GM23248 (cell line): Measurements from ENCODE around the gene ADAMTSL4. TPM values are rescaled to one million over a fixed set of nuclear protein-coding genes. Genes with fewer than 3 reads are reported as not detected.
A peak's percentile ranks its signal among the peaks of the same experiment; 100 is the strongest.

ENCODE experiments used
- DNase-seq: peaks from one replicate; pipeline ENCODE4 v3.0.0-alpha.2; 2015
- H2AFZ ChIP-seq: fragments of 200-600 bp; sonication (generic); 2 replicates; pipeline ENCODE4 v1.6.1; 2016; ENCODE audit warnings: antibody characterized with exemption
- H3F3A ChIP-seq: fragments of 200-600 bp; sonication (generic); 2 replicates; pipeline ENCODE4 v1.6.1; 2016; ENCODE audit warnings: mild to moderate bottlenecking, antibody characterized with exemption, mixed run types; ENCODE audit not compliant: insufficient read depth
- H3K27ac ChIP-seq: fragments of 200-600 bp; sonication (generic); 2 replicates; pipeline ENCODE4 v1.5.1; 2016; ENCODE audit warnings: mild to moderate bottlenecking
- H3K27me3 ChIP-seq: fragments of 200-600 bp; sonication (generic); replicated peaks from 2 replicates; pipeline ENCODE4 v1.6.1; 2016; ENCODE audit warnings: mild to moderate bottlenecking; ENCODE audit not compliant: insufficient read depth
- H3K36me3 ChIP-seq: fragments of 200-600 bp; sonication (generic); 2 replicates; pipeline ENCODE4 v1.6.1; 2016; ENCODE audit warnings: low read depth, mild to moderate bottlenecking
- H3K4me1 ChIP-seq: fragments of 200-600 bp; sonication (generic); 2 replicates; pipeline ENCODE4 v1.6.1; 2016; ENCODE audit warnings: mild to moderate bottlenecking; ENCODE audit not compliant: insufficient read depth
- H3K4me2 ChIP-seq: fragments of 200-600 bp; sonication (generic); one replicate; pipeline ENCODE4 v1.6.1; 2016; ENCODE audit warnings: mild to moderate bottlenecking; ENCODE audit not compliant: unreplicated experiment
- H3K4me3 ChIP-seq: fragments of 200-600 bp; sonication (generic); 2 replicates; pipeline ENCODE4 v1.5.1; 2016; ENCODE audit warnings: mild to moderate bottlenecking
- H3K79me2 ChIP-seq: fragments of 200-600 bp; sonication (generic); 2 replicates; pipeline ENCODE4 v1.6.1; 2016; ENCODE audit warnings: mild to moderate bottlenecking; ENCODE audit not compliant: insufficient read depth
- H3K9ac ChIP-seq: fragments of 200-600 bp; sonication (generic); 2 replicates; pipeline ENCODE4 v1.6.1; 2016; ENCODE audit warnings: mild to moderate bottlenecking
- H3K9me2 ChIP-seq: fragments of 200-600 bp; sonication (generic); 2 replicates; pipeline ENCODE4 v1.6.1; 2016; ENCODE audit warnings: mixed run types, mild to moderate bottlenecking, moderate library complexity; ENCODE audit not compliant: insufficient read depth
- H3K9me3 ChIP-seq: fragments of 200-600 bp; sonication (generic); one replicate; pipeline ENCODE4 v1.6.1; 2017; ENCODE audit warnings: low read depth
- H4K20me1 ChIP-seq: fragments of 200-600 bp; sonication (generic); 2 replicates; pipeline ENCODE4 v1.6.0; 2016; ENCODE audit not compliant: insufficient read depth
- EZH2 ChIP-seq: fragments of 200-600 bp; sonication (generic); IDR thresholded peaks from 2 replicates; pipeline ENCODE4 v1.6.1; 2018; ENCODE audit warnings: antibody characterized with exemption, mild to moderate bottlenecking; ENCODE audit not compliant: insufficient read depth, poor library complexity, severe bottlenecking
- EZH2phosphoT487 ChIP-seq: fragments of 200-600 bp; sonication (generic); IDR thresholded peaks from 2 replicates; pipeline ENCODE4 v1.6.1; 2018; ENCODE audit warnings: antibody characterized with exemption, moderate library complexity, mild to moderate bottlenecking, low read depth; ENCODE audit not compliant: insufficient read depth
- WGBS, 2 experiments: methylation state at CpG; one replicate each; pipeline ENCODE4 v1.1.6; 2015 to 2017; ENCODE audit warnings: low lambda C conversion rate in 2 of 2, low coverage in 1 of 2; ENCODE audit errors: missing lambda C conversion rate in 2 of 2; 5-methylcytosine and 5-hydroxymethylcytosine counted together
- in situ Hi-C: fragments of 300-500 bp; cut with MboI; formaldehyde crosslinking; loops from 2 replicates; pipeline ENCODE4 v1.15.0; 2020
- polyA plus RNA-seq: library from polyadenylated mRNA; unstranded; fragments of >200 nt; fragmentation: Nextera tagmentation; extraction: Ambion mirVana; gene quantifications from 2 replicates; pipeline ENCODE4 v1.2.1, GENCODE V29; 2016
- total RNA-seq: library from RNA; depleted of rRNA; stranded (reverse); fragments of >200 nt; shearing (Covaris generic); gene quantifications from 2 replicates; pipeline ENCODE4 v1.2.3, GENCODE V29; 2014

The ADAMTSL4 gene
- total and polyA plus RNA-seq, 2 experiments from 2014 or later: 27.6 to 45.4 TPM

DNA sequence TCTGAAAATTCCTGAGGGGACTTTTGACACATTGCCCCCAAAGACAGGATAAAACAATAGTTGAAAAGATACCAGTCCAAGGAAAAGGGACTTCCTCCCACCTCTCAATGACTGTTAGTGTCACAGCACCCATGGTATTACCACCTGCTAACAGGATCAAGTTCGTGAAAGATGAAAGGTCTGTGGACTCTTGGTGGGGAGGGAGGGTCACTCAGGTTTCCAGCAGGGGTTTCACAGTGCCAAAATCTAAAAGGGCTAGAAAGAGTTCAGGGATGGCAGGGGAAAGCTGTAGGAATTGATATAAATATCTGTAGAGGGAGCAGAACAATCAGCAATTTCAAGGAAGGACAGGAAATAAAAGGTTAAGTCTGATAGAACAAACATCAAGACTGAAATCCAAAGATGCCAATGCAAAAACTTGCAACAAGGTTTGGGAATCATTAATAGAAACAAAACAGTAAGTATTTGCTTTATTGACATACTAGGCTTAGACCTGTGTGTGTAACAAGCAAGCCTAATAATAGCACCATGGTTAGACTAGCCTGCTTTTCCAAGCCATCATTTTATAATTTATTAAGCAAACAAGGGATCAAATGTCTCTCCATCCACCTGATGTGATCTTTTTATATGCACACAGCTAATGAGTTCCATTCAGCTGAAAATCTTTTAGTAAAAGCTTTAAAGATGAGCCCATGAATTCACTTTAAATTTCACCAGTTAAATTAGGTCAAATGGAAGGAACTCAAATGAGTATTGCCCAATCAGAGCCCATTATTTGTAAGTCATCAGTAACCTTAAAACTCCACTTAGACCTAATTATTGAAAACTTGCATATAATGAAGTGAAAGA is 26.5 kb downstream of the ADAMTSL4 start:
- DNase-seq: peak; percentile 62
- Histone ChIP-seq H2AFZ (no peak overlapping the region), H3K36me3 (peaks cover 74% of the 10 kb centered on the region), H3K4me3 (peak overlapping the region; percentile 98), H3F3A (peaks cover 88% of the 10 kb centered on the region), H3K4me2 (peak overlapping the region; percentile 98), H3K9ac (peak overlapping the region; percentile 99), H4K20me1 (peaks cover 32% of the 10 kb centered on the region; the same call in 1 of the 2 replicates), H3K27me3 (no peaks in the 10 kb centered on the region), H3K79me2 (peaks cover 95% of the 10 kb centered on the region), H3K9me2 (no peaks in the 10 kb centered on the region), H3K9me3 (no peaks in the 10 kb centered on the region), H3K27ac (peak overlapping the region; percentile 100), H3K4me1 (peaks cover 52% of the 10 kb centered on the region)
- in situ Hi-C loops: no loop called here
- TF ChIP-seq EZH2 (no peak), EZH2phosphoT487 (no peak)
- 0 to 5% methylated on average over 1 of the region's 1 CpG for WGBS, 2 experiments

DNA sequence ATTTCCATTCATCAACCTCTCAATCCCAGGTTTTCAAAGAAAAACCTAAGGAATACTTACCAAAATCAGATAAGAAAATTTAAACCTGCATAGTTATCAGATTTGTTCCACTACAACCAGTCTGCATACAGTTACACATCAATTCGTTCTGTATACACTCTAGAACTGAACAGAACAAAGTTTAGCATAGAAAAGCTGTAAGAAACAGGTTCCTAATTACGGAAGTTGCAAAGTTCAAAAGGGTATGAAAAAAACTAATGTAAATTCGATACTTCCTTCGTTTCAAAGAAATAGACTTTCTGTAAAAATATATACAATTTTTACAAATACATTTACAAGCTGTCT is 27.1 kb downstream of the ADAMTSL4 start:
- H3K4me2 ChIP-seq: peak overlapping the region; percentile 98
- TF ChIP-seq EZH2phosphoT487: no peak
- no peak for TF ChIP-seq EZH2
- no peaks in the 10 kb centered on the region for H3K27me3 ChIP-seq
- peak overlapping the region; percentile 99 for H3K9ac ChIP-seq
- H3K4me1 ChIP-seq: peaks cover 46% of the 10 kb centered on the region
- no peaks in the 10 kb centered on the region for H3K9me2 ChIP-seq
- H3K4me3 ChIP-seq: peak overlapping the region; percentile 98
- H3K36me3 ChIP-seq: peaks cover 69% of the 10 kb centered on the region
- H3K79me2 ChIP-seq: peaks cover 94% of the 10 kb centered on the region
- WGBS, 2 experiments: 0 to 3% methylated on average over 4 of the region's 4 CpGs
- H3F3A ChIP-seq: peaks cover 82% of the 10 kb centered on the region
- H2AFZ ChIP-seq: no peak overlapping the region
- peaks cover 32% of the 10 kb centered on the region; the same call in 1 of the 2 replicates for H4K20me1 ChIP-seq
- in situ Hi-C loops: no loop called here
- H3K9me3 ChIP-seq: no peaks in the 10 kb centered on the region
- no peak for DNase-seq
- H3K27ac ChIP-seq: peak overlapping the region; percentile 100

GRCh38 chr1:150576794-150577556 is 27.8 kb downstream of the ADAMTSL4 start:
- no peak for TF ChIP-seq EZH2
- TF ChIP-seq EZH2phosphoT487: no peak
- 0% methylated on average over 2 of the region's 2 CpGs for WGBS, 2 experiments
- peak; percentile 69 for DNase-seq
- Histone ChIP-seq H3K4me1 (peaks cover 44% of the 10 kb centered on the region), H3K27me3 (no peaks in the 10 kb centered on the region), H3K36me3 (peaks cover 62% of the 10 kb centered on the region), H3K9ac (peak overlapping the region; percentile 99), H3K79me2 (peaks cover 94% of the 10 kb centered on the region), H3K27ac (peak overlapping the region; percentile 100), H3K4me2 (peak overlapping the region; percentile 98), H3K9me2 (no peaks in the 10 kb centered on the region), H4K20me1 (peaks cover 32% of the 10 kb centered on the region; the same call in 1 of the 2 replicates), H3F3A (peaks cover 76% of the 10 kb centered on the region), H3K9me3 (no peaks in the 10 kb centered on the region), H3K4me3 (peak overlapping the region; percentile 98), H2AFZ (no peak overlapping the region)
- in situ Hi-C loops: no loop called here

DNA sequence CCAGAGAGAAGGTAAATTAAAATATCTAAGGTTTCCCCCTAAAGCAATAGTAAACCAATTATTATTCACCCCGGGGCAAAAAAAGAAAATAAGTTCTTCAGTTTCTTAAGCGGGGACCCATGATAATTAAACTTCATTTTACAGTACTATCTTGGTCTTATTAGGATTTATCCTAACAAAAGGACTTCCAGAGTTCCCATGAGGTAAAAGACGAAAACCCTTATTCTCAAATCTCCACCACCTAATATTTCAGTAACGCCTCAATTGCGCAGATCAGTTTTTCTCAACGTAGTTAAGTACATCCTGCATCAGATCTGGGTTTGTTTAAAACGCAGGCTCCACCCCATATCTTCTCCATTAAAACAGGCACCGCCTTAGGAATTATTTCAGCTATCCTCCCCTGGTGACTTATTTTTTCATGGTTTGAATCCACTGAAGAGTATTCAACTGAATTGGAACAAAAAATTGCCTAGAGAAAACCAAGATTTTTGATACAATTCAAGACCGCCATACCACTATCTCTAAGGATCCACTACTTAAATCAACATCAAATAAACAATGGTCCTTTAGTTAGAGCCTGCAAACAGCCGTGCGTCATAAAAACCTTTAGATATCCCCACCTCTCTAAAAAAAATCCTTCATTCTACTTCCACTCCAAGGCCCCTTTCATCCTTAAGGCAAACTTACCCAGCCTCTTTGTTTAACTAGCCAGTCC is 28.5 kb downstream of the ADAMTSL4 start:
- peaks cover 88% of the 10 kb centered on the region for H3K79me2 ChIP-seq
- peaks cover 46% of the 10 kb centered on the region for H3K4me1 ChIP-seq
- peaks cover 32% of the 10 kb centered on the region; the same call in 1 of the 2 replicates for H4K20me1 ChIP-seq
- TF ChIP-seq EZH2phosphoT487 (no peak), EZH2 (no peak)
- H2AFZ ChIP-seq: no peak overlapping the region
- H3K4me3 ChIP-seq: peak overlapping the region; percentile 98
- WGBS, 2 experiments: 0 to 1% methylated on average over 11 of the region's 11 CpGs
- no peaks in the 10 kb centered on the region for H3K27me3 ChIP-seq
- DNase-seq: peak; percentile 69
- peak overlapping the region; percentile 98 for H3K4me2 ChIP-seq
- H3K9me3 ChIP-seq: no peaks in the 10 kb centered on the region
- peak overlapping the region; percentile 100 for H3K27ac ChIP-seq
- in situ Hi-C loops: no loop called here
- H3K9me2 ChIP-seq: no peaks in the 10 kb centered on the region
- peaks cover 73% of the 10 kb centered on the region for H3F3A ChIP-seq
- peak overlapping the region; percentile 99 for H3K9ac ChIP-seq
- peaks cover 56% of the 10 kb centered on the region for H3K36me3 ChIP-seq
